H1 (cell line): ENCODE measurements around the gene ZBTB1. TPM values are rescaled to one million over a fixed set of nuclear protein-coding genes. Genes with fewer than 3 reads are reported as not detected.

ENCODE experiments used
- CTCF ChIA-PET: fragments of 300-600 bp; sonication (Branson Sonifier 250); formaldehyde crosslinking; loops from one replicate; lab custom pipeline; 2021; ENCODE audit not compliant: partially characterized antibody; lab: Charles Lee
- POLR2A ChIA-PET: fragments of 300-600 bp; sonication (Branson Sonifier 250); formaldehyde crosslinking; loops from one replicate; lab custom pipeline; 2021; ENCODE audit warnings: inconsistent platforms; ENCODE audit not compliant: partially characterized antibody; lab: Charles Lee
- DNase-seq, 2 experiments: peaks; one replicate each; pipeline versions ENCODE4 v3.0.0 to v3.0.0-alpha.2; 2010 to 2022; ENCODE audit warnings: low spot score in 2 of 2, low read depth in 1 of 2, mixed read lengths in 1 of 2
- FAIRE-seq: peaks from 2 replicates; lab custom pipeline; 2011; peaks lifted over from hg19 to GRCh38; lab: Jason Lieb, UNC
- H2AFZ ChIP-seq: 2 replicates; pipeline ENCODE4 v1.8.1; 2012; ENCODE audit warnings: low read length, inconsistent platforms
- H2AK5ac ChIP-seq: 2 replicates; pipeline ENCODE4 v1.6.1; 2013; ENCODE audit warnings: low read depth, low read length
- H2BK120ac ChIP-seq: replicated peaks from 2 replicates; pipeline ENCODE3; 2013; ENCODE audit warnings: low read depth, low read length, inconsistent platforms
- H2BK12ac ChIP-seq: 2 replicates; pipeline ENCODE4 v1.6.1; 2013; ENCODE audit warnings: low read depth, low read length
- H2BK15ac ChIP-seq: 2 replicates; pipeline ENCODE4 v1.6.1; 2013; ENCODE audit warnings: low read length
- H2BK20ac ChIP-seq: 2 replicates; pipeline ENCODE4 v1.6.1; 2013; ENCODE audit warnings: low read length
- H2BK5ac ChIP-seq: 2 replicates; pipeline ENCODE4 v1.6.1; 2013; ENCODE audit warnings: low read depth, low read length
- H3K14ac ChIP-seq: 2 replicates; pipeline ENCODE4 v1.6.1; 2013; ENCODE audit warnings: inconsistent platforms; ENCODE audit not compliant: insufficient read length
- H3K18ac ChIP-seq: 2 replicates; pipeline ENCODE4 v1.6.1; 2013; ENCODE audit warnings: low read length; ENCODE audit errors: extremely low read depth
- H3K23ac ChIP-seq: 2 replicates; pipeline ENCODE4 v1.6.1; 2013; ENCODE audit warnings: inconsistent platforms; ENCODE audit not compliant: insufficient read length
- H3K23me2 ChIP-seq: 2 replicates; pipeline ENCODE4 v1.6.1; 2013; ENCODE audit warnings: low read depth, low read length
- H3K27ac ChIP-seq: 2 replicates; pipeline ENCODE4 v1.6.1; 2011; ENCODE audit warnings: low read depth, low read length, inconsistent platforms
- H3K27me3 ChIP-seq, 4 experiments: replicated peaks in 1 of 4; 1 replicate in 1 of 4; 2 replicates in 3 of 4; pipeline versions ENCODE4 v1.6.1 to v1.8.1; 2011 to 2013; ENCODE audit warnings: low read length in 3 of 4, mild to moderate bottlenecking in 3 of 4, inconsistent platforms in 2 of 4, mixed read lengths in 2 of 4, moderate library complexity in 1 of 4; ENCODE audit not compliant: control insufficient read depth in 3 of 4, insufficient read depth in 3 of 4; ENCODE audit errors: extremely low read depth in 1 of 4
- H3K36me3 ChIP-seq, 4 experiments: 2 replicates each; pipeline versions ENCODE4 v1.6.1 to v1.8.1; 2011 to 2013; ENCODE audit warnings: mild to moderate bottlenecking in 4 of 4, low read length in 3 of 4, moderate library complexity in 2 of 4, control low read depth in 1 of 4, inconsistent platforms in 1 of 4; ENCODE audit not compliant: insufficient read depth in 4 of 4, control insufficient read depth in 2 of 4
- H3K4ac ChIP-seq: replicated peaks from 2 replicates; pipeline ENCODE3; 2013; ENCODE audit warnings: low read length, low read depth, mixed read lengths, inconsistent platforms; ENCODE audit not compliant: insufficient read length
- H3K4me1 ChIP-seq, 4 experiments: replicated peaks in 1 of 4; 1 replicate in 1 of 4; 2 replicates in 3 of 4; pipeline versions ENCODE4 v1.6.1 to v1.8.1; 2011 to 2013; ENCODE audit warnings: low read length in 3 of 4, inconsistent platforms in 2 of 4, mixed read lengths in 1 of 4; ENCODE audit not compliant: insufficient read depth in 4 of 4, control insufficient read depth in 3 of 4
- H3K4me2 ChIP-seq, 2 experiments: 2 replicates each; pipeline versions ENCODE4 v1.6.1 to v1.8.1; 2011 to 2013; ENCODE audit warnings: low read depth in 2 of 2, low read length in 2 of 2, control low read depth in 1 of 2, inconsistent platforms in 1 of 2, mild to moderate bottlenecking in 1 of 2; ENCODE audit not compliant: insufficient read depth in 1 of 2
- H3K4me3 ChIP-seq, 4 experiments: fragments of 200-600, 300-600 bp in 1 of 4; sonication (generic), shearing (Covaris generic), sonication (Bioruptor Twin) in 1 of 4; 2 replicates each; pipeline versions ENCODE4 v1.5.1 to v1.8.1; 2011 to 2016; ENCODE audit warnings: low read length in 4 of 4, low read depth in 3 of 4, control low read depth in 2 of 4, inconsistent platforms in 2 of 4, mild to moderate bottlenecking in 2 of 4, mixed read lengths in 1 of 4, moderate library complexity in 1 of 4; ENCODE audit not compliant: insufficient read depth in 2 of 4; ENCODE audit errors: extremely low read depth in 1 of 4
- H3K56ac ChIP-seq: replicated peaks from 2 replicates; pipeline ENCODE3; 2013; ENCODE audit warnings: low read depth, mild to moderate bottlenecking, mixed read lengths, low read length, inconsistent platforms; ENCODE audit not compliant: insufficient read length
- H3K79me1 ChIP-seq: 2 replicates; pipeline ENCODE4 v1.6.1; 2013; ENCODE audit warnings: low read depth, low read length, control low read depth
- H3K79me2 ChIP-seq, 2 experiments: 2 replicates each; pipeline versions ENCODE4 v1.6.1 to v1.8.1; 2012 to 2013; ENCODE audit warnings: low read length in 2 of 2, mild to moderate bottlenecking in 2 of 2, inconsistent platforms in 1 of 2; ENCODE audit not compliant: insufficient read depth in 2 of 2, control insufficient read depth in 1 of 2
- H3K9ac ChIP-seq, 4 experiments: replicated peaks in 1 of 4; 1 replicate in 1 of 4; 2 replicates in 3 of 4; pipeline versions ENCODE4 v1.6.1 to v1.8.1; 2011 to 2013; ENCODE audit warnings: low read depth in 3 of 4, low read length in 3 of 4, control low read depth in 2 of 4, mild to moderate bottlenecking in 2 of 4, moderate library complexity in 2 of 4, inconsistent platforms in 1 of 4; ENCODE audit errors: extremely low read depth in 1 of 4
- H3K9me3 ChIP-seq, 2 experiments: 2 replicates each; pipeline versions ENCODE4 v1.6.1 to v1.8.1; 2012 to 2013; ENCODE audit warnings: mild to moderate bottlenecking in 2 of 2, moderate library complexity in 2 of 2, control low read depth in 1 of 2, inconsistent platforms in 1 of 2, low read depth in 1 of 2, low read length in 1 of 2, mixed read lengths in 1 of 2; ENCODE audit not compliant: insufficient read depth in 2 of 2
- H4K20me1 ChIP-seq, 2 experiments: replicated peaks in 1 of 2; 2 replicates each; pipeline versions ENCODE3 to v1.8.1; 2011 to 2013; ENCODE audit warnings: inconsistent platforms in 2 of 2, low read length in 2 of 2, mild to moderate bottlenecking in 1 of 2; ENCODE audit not compliant: insufficient read depth in 2 of 2, control insufficient read depth in 1 of 2
- H4K5ac ChIP-seq: 2 replicates; pipeline ENCODE4 v1.6.1; 2013; ENCODE audit warnings: low read length, low read depth, mixed read lengths, inconsistent platforms; ENCODE audit not compliant: insufficient read length
- H4K8ac ChIP-seq: 2 replicates; pipeline ENCODE4 v1.8.0; 2013; ENCODE audit warnings: mild to moderate bottlenecking, moderate library complexity, low read length, inconsistent platforms; ENCODE audit not compliant: insufficient read depth; ENCODE audit errors: extremely low read depth
- H4K91ac ChIP-seq: replicated peaks from 2 replicates; pipeline ENCODE3; 2013; ENCODE audit warnings: low read length, mixed read lengths, inconsistent platforms; ENCODE audit not compliant: insufficient read length
- CEBPB ChIP-seq: IDR thresholded peaks from 2 replicates; pipeline ENCODE4 v1.6.1; 2012; ENCODE audit warnings: low read depth, low read length
- RAD21 ChIP-seq, 2 experiments: IDR thresholded peaks in 1 of 2; conservative IDR thresholded peaks in 1 of 2; 2 replicates each; pipeline ENCODE4 v1.6.1; 2011; ENCODE audit warnings: low read depth in 2 of 2, low read length in 2 of 2, improper control_type of control experiment in 1 of 2, inconsistent platforms in 1 of 2, mild to moderate bottlenecking in 1 of 2, moderate library complexity in 1 of 2
- WGBS, 2 experiments: shearing (Covaris generic) in 1 of 2; methylation state at CpG; one replicate each; pipeline versions ENCODE4 v1.1.6 to v1.1.7; 2013 to 2015; ENCODE audit warnings: low lambda C conversion rate in 2 of 2, mixed read lengths in 2 of 2, inconsistent platforms in 1 of 2, low coverage in 1 of 2, missing lambda C conversion rate in 1 of 2; ENCODE audit not compliant: insufficient replicate concordance in 2 of 2, insufficient coverage in 1 of 2, insufficient read length in 1 of 2; ENCODE audit errors: extremely low coverage in 1 of 2, missing lambda C conversion rate in 1 of 2; 5-methylcytosine and 5-hydroxymethylcytosine counted together
- polyA plus RNA-seq, 7 experiments: library from polyadenylated mRNA; depleted of rRNA in 3 of 7; stranded (reverse) in 5 of 7; unstranded in 2 of 7; fragments of >200 nt in 5 of 7; fragments of 200-250 nt in 2 of 7; gene quantifications; 1 replicate in 5 of 7; 2 replicates in 1 of 7; 4 replicates in 1 of 7; pipeline versions ENCODE4 v1.2.1 to v1.2.3, GENCODE V29; 2011 to 2013; ENCODE audit warnings: missing spikeins in 2 of 7, mixed read lengths in 2 of 7
- total RNA-seq: library from RNA; stranded (reverse); fragmentation: NEBNext Ultra II Directional; extraction: Animal tissue kit (Norgen Biotek cat#: 25700); gene quantifications from 2 replicates; pipeline ENCODE4 v1.2.1, GENCODE V29; 2021

The ZBTB1 gene
- total and polyA plus RNA-seq, 2 of the 8 experiments (the other 6 are each of a cell fraction or from before 2014, with no cell fraction given) = 13.6 to 27.5 TPM

DNA sequence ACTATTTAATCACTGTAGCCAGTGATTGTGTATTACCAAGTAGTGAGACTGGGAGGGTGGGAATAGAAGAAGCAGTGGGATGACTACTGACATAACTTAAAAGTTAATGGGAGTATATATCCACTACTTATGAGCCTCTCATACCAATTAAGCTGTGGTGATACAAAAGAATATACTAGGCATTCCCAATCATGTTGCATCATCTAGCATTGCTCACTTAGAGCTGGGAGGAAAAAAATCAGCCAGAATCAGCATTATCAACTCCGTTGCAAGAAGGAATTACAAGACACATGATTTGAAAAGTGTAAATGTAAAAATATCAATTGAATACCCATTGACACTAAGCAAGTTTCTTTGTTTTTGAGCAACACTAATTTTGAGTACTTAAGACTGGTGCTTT is 44.4 kb downstream of the ZBTB1 start:
- ChIA-PET POLR2A (interaction anchor here (0.6 to 1.4 kb wide), 3 partner anchors 9 to 168 kb away, joined by 3 to 8 read pairs (median 3); partner anchors contain the start of gene HSPA2), CTCF (interaction anchor here (0.6 to 1.2 kb wide), 4 partner anchors 11 to 176 kb away, joined by 3 to 4 read pairs (median 3); no protein-coding TSS in a partner anchor)
- H2AFZ ChIP-seq = no peak overlapping the region
- H2BK20ac ChIP-seq = no peak overlapping the region
- no peak for DNase-seq
- no peak overlapping the region for H4K91ac ChIP-seq
- peak overlapping the region in 1 of 2 experiments; percentile 99; a peak in 1 of 4 replicates for H3K4me2 ChIP-seq
- H3K27ac ChIP-seq = no peak overlapping the region
- peaks cover 0 to 14% (median 7%) of the 10 kb centered on the region in 4 experiments; a peak in 6 of 7 replicates for H3K4me1 ChIP-seq
- no peak overlapping the region for H2BK120ac ChIP-seq
- no peaks in the 10 kb centered on the region for H3K9me3 ChIP-seq
- FAIRE-seq = no peak
- no peak overlapping the region for H3K14ac ChIP-seq
- H3K4ac ChIP-seq = no peak overlapping the region
- H3K27me3 ChIP-seq = peaks cover 1 to 10% (median 7%) of the 10 kb centered on the region in 4 experiments; a peak in 6 of 7 replicates
- H4K5ac ChIP-seq = no peak overlapping the region
- H4K8ac ChIP-seq = no peak overlapping the region
- H3K23ac ChIP-seq = no peak overlapping the region
- no peak overlapping the region for H2BK15ac ChIP-seq
- no peak overlapping the region for H3K18ac ChIP-seq
- H2BK12ac ChIP-seq = no peak overlapping the region
- H3K79me2 ChIP-seq = 0 out of 4 replicates have a peak, but pooled peaks cover 0 to 4% of the 10 kb centered on the region in 2 experiments
- no peak overlapping the region for H2BK5ac ChIP-seq
- no peaks in the 10 kb centered on the region; the same call in 1 of the 2 replicates for H3K79me1 ChIP-seq
- H3K36me3 ChIP-seq = no peaks in the 10 kb centered on the region
- H2AK5ac ChIP-seq = no peak overlapping the region
- TF ChIP-seq RAD21 (IDR thresholded peaks at IDR 0.05 in 1 of 2, conservative IDR thresholded peaks at IDR 0.05 in 1 of 2; ENCODE audit: low read depth in 2 of 2, low read length in 2 of 2) = no peak
- 0 out of 2 replicates have a peak, but pooled peaks have one; percentile 2 for TF ChIP-seq CEBPB
- H3K9ac ChIP-seq = no peak overlapping the region
- peak overlapping the region in 1 of 4 experiments; percentile 64; a peak in 1 of 8 replicates for H3K4me3 ChIP-seq
- H3K23me2 ChIP-seq = peaks cover 4% of the 10 kb centered on the region; the same call in 1 of the 2 replicates
- WGBS, 2 experiments = 85% methylated on average over 1 of the region's 1 CpG; no CpG with 5 or more reads in 1 of the 2 experiments
- H3K56ac ChIP-seq = no peak overlapping the region
- no peaks in the 10 kb centered on the region for H4K20me1 ChIP-seq
